ENCODE data around the gene ICAM4.

ICAM4 gene

DNA sequence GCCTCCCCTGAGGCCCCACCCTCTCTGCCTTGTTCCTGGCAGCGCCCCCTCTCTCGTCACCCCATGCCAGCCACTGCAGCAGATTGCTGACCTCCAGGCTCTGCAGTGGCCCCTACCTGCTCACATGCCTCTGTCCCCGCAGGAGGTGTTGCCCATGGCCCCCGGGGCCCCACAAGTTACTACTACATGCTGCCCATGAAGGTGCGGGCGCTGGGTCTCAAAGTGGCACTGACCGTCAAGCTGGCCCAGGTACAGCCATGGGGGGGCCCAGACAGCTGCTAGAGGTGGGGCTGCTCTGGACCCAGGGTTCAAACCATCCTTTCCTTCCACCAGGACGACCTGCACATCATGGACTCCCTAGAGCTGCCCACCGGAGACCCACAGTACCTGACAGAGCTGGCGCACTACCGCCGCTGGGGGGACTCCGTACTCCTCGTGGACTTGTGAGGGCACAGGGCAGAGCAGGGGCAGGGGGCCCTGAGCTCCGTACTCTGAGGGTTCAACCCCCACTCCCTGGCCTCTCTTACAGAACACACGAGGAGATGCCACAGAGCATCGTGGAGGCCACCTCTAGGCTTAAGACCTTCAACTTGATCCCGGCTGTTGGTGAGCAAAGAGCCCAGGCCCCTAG is 28.6 kb upstream of the ICAM4 start:
- TF ChIP-seq, protein P1, sequence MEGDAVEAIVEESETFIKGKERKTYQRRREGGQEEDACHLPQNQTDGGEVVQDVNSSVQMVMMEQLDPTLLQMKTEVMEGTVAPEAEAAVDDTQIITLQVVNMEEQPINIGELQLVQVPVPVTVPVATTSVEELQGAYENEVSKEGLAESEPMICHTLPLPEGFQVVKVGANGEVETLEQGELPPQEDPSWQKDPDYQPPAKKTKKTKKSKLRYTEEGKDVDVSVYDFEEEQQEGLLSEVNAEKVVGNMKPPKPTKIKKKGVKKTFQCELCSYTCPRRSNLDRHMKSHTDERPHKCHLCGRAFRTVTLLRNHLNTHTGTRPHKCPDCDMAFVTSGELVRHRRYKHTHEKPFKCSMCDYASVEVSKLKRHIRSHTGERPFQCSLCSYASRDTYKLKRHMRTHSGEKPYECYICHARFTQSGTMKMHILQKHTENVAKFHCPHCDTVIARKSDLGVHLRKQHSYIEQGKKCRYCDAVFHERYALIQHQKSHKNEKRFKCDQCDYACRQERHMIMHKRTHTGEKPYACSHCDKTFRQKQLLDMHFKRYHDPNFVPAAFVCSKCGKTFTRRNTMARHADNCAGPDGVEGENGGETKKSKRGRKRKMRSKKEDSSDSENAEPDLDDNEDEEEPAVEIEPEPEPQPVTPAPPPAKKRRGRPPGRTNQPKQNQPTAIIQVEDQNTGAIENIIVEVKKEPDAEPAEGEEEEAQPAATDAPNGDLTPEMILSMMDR (IDR thresholded peaks at IDR 0.05; ENCODE audit: low read depth, low read length), result no peak
- no peak overlapping the region for H3K4me3 ChIP-seq (ENCODE audit: low read depth, low read length)

- TF ChIP-seq, protein P1 (IDR thresholded peaks at IDR 0.05; ENCODE audit: low read depth, low read length), result peak; percentile 68
- no peak overlapping the region for H3K4me3 ChIP-seq (ENCODE audit: low read depth, low read length)
Observed at GRCh38 chr19:10259162-10259905, 27.4 kb upstream of the ICAM4 start.

GRCh38 chr19:10260141-10260584 is 26.6 kb upstream of the ICAM4 start:
- no peak overlapping the region for H3K4me3 ChIP-seq (ENCODE audit: low read depth, low read length)
- TF ChIP-seq, protein P1 (IDR thresholded peaks at IDR 0.05; ENCODE audit: low read depth, low read length), result no peak

DNA sequence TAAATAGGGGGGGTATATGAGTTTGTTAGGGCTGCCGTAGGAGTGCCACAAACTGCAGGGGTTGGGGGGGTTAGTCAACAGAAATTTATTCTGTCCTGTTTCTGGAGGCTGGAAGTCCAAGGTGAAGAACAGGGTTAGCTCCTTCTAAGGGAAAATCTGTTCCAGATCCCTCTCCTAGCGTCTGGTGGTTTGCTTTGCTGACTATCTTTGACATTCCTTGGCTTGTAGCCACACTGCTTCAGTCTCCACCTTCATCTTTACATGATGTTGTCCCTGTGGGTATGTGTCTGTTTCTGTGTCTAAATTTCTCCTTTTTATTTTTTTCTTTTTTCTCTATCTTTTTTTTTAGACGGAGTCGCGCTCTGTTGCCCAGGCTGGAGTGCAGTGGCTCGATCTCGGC is 24.0 kb upstream of the ICAM4 start:
- no peak overlapping the region for H3K4me3 ChIP-seq (ENCODE audit: low read depth, low read length)
- TF ChIP-seq, protein P1 (IDR thresholded peaks at IDR 0.05; ENCODE audit: low read depth, low read length), result no peak

DNA sequence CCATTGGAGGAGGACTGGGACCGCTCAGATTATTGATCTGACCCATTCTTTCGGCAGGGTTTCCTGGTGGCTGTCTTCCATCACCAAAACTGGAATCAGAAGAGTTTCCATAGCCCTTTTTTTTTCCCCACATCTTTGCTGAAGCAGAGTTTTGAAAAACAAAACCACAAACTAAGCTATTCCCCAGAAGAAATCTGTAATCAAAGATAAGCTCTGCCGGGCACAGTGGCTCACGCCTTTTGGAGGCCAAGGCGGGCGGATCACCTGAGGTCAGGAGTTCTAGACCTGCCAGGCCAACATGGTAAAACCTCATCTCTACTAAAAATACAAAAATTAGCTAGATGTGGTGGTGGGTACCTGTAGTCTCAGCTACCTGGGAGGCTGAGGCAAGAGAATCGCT is 20.0 kb upstream of the ICAM4 start:
- H3K4me3 ChIP-seq (ENCODE audit: low read depth, low read length), result no peak overlapping the region
- TF ChIP-seq, protein P1 (IDR thresholded peaks at IDR 0.05; ENCODE audit: low read depth, low read length), result no peak

DNA sequence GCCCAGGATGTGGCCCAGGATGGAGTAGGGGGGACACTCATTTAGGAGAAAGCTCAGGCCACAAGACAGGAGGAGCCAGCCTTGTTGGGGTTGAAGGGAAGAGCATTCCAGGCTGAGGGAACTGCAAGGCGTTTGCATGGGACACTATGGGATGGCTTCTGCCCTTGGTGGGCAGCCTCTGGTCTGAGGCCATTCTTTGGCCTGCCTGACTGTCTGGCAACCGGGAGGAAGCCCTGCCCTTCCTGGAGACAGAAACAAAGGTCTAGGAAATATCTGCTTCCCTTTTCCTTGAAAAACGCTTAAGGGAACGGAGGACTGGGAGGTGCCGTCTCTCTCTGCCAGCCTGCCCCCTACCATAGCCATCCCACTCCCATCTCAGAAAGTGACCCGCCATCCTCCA is 18.7 kb upstream of the ICAM4 start:
- H3K4me3 ChIP-seq (ENCODE audit: low read depth, low read length), result no peak overlapping the region
- TF ChIP-seq, protein P1 (IDR thresholded peaks at IDR 0.05; ENCODE audit: low read depth, low read length), result no peak

Measured in WI38 (cell line).